DOHH2 (cell line): ENCODE data around the gene GPATCH8.

Experiments used
- H3F3A ChIP-seq: fragments of 200-600 bp; sonication (generic), shearing (Covaris generic); 2 replicates; pipeline ENCODE4 v1.6.0; 2016; ENCODE audit warnings: antibody characterized with exemption, mild to moderate bottlenecking; ENCODE audit not compliant: control insufficient read depth, insufficient read depth
- H3K27ac ChIP-seq: fragments of 200-600 bp; sonication (generic); 2 replicates; pipeline ENCODE4 v1.5.1; 2014; ENCODE audit warnings: low read depth, mild to moderate bottlenecking, low read length, moderate library complexity
- H3K27me3 ChIP-seq: fragments of 200-600 bp; sonication (generic); 2 replicates; pipeline ENCODE4 v1.6.1; 2014; ENCODE audit warnings: mild to moderate bottlenecking, low read length, mixed read lengths; ENCODE audit not compliant: control insufficient read depth
- H3K36me3 ChIP-seq: fragments of 200-600 bp; sonication (generic); 2 replicates; pipeline ENCODE4 v1.6.1; 2014; ENCODE audit warnings: mild to moderate bottlenecking, low read length, moderate library complexity, mixed read lengths; ENCODE audit not compliant: control insufficient read depth
- H3K4me1 ChIP-seq: fragments of 200-600 bp; sonication (generic); 2 replicates; pipeline ENCODE4 v1.6.1; 2014; ENCODE audit warnings: mild to moderate bottlenecking, low read length, mixed read lengths; ENCODE audit not compliant: control insufficient read depth
- H3K4me2 ChIP-seq: fragments of 200-600 bp; sonication (generic); 2 replicates; pipeline ENCODE4 v1.6.0; 2014; ENCODE audit warnings: mild to moderate bottlenecking, low read length, moderate library complexity
- H3K4me3 ChIP-seq: fragments of 200-600 bp; sonication (generic); 2 replicates; pipeline ENCODE4 v1.5.1; 2014; ENCODE audit warnings: mild to moderate bottlenecking, low read length, mixed read lengths
- H3K79me2 ChIP-seq: fragments of 200-600 bp; sonication (generic); 2 replicates; pipeline ENCODE4 v1.6.1; 2014; ENCODE audit warnings: mild to moderate bottlenecking, low read length, mixed read lengths; ENCODE audit not compliant: control insufficient read depth
- H3K9me2 ChIP-seq: fragments of 200-600 bp; sonication (generic); replicated peaks from 2 replicates; pipeline ENCODE4 v1.6.1; 2014; ENCODE audit warnings: mild to moderate bottlenecking, low read length, mixed read lengths; ENCODE audit not compliant: control insufficient read depth
- H3K9me3 ChIP-seq: fragments of 200-600 bp; sonication (generic); 2 replicates; pipeline ENCODE4 v1.6.1; 2014; ENCODE audit warnings: antibody characterized with exemption, low read length, mixed read lengths; ENCODE audit not compliant: control insufficient read depth, insufficient read depth
- H4K20me1 ChIP-seq: fragments of 200-600 bp; sonication (generic); 2 replicates; pipeline ENCODE4 v1.6.0; 2014; ENCODE audit warnings: low read depth, mild to moderate bottlenecking, antibody characterized with exemption, low read length, moderate library complexity; ENCODE audit not compliant: control insufficient read depth, insufficient read depth
- CTCF ChIP-seq: fragments of 200-600 bp; sonication (generic); IDR thresholded peaks from one replicate; pipeline ENCODE4 v1.5.1; 2014; ENCODE audit warnings: antibody characterized with exemption, mild to moderate bottlenecking, low read depth, low read length; ENCODE audit not compliant: poor library complexity, severe bottlenecking
- EZH2phosphoT487 ChIP-seq: fragments of 200-600 bp; sonication (generic); IDR thresholded peaks from 2 replicates; pipeline ENCODE4 v1.6.1; 2017; ENCODE audit warnings: borderline replicate concordance, mild to moderate bottlenecking, antibody characterized with exemption, low read length, moderate library complexity, mixed read lengths

The GPATCH8 gene

GRCh38 chr17:44360144-44360533, 143.1 kb downstream of the GPATCH8 start:
- no peak overlapping the region for H3K4me2 ChIP-seq
- H4K20me1 ChIP-seq: no peaks in the 10 kb centered on the region
- TF ChIP-seq EZH2phosphoT487 (no peak), CTCF (no peak)
- H3K4me3 ChIP-seq: no peak overlapping the region
- H3K9me3 ChIP-seq: no peaks in the 10 kb centered on the region
- peaks cover 54% of the 10 kb centered on the region for H3K4me1 ChIP-seq
- H3F3A ChIP-seq: no peaks in the 10 kb centered on the region
- H3K27ac ChIP-seq: no peak overlapping the region
- no peaks in the 10 kb centered on the region for H3K36me3 ChIP-seq
- H3K27me3 ChIP-seq: peaks cover 32% of the 10 kb centered on the region
- no peaks in the 10 kb centered on the region for H3K9me2 ChIP-seq
- H3K79me2 ChIP-seq: no peaks in the 10 kb centered on the region

DNA sequence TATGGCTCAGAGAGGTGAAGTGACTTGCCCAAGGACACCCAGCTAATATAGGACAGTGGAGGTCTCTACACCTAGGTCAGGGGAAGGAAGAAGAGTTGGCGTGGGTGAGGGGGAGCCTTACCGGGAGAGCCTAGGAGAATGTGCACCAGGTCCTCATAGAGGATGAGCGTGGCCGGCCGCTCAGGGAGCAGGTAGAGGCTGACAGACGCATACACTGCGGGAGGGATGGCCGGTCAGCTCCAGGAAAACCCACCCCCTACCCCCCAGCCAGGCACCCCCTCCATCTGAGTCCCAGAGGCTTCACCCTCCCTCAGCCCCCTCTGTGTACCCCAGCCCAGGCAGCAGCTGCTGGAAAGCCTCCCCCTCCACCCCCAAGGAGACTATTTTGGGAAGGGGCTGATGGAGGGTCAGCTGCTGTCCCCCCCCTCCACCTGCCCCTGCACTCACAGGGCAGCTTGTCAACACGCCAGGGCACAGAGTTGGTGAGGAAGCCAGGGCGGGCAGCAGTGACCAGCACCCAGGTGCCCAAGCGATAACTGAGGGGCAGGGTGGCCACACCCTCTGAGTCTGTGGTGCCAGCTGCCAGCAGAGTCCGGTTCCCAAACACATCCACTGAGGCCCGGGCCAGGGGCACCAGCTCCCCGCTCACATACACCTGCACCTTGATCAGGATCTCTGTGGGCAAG, 143.6 kb downstream of the GPATCH8 start:
- peaks cover 54% of the 10 kb centered on the region for H3K4me1 ChIP-seq
- H3K27ac ChIP-seq: no peak overlapping the region
- peaks cover 29% of the 10 kb centered on the region for H3K27me3 ChIP-seq
- H3K36me3 ChIP-seq: no peaks in the 10 kb centered on the region
- H3K4me3 ChIP-seq: no peak overlapping the region
- TF ChIP-seq EZH2phosphoT487 (no peak), CTCF (no peak)
- H3K4me2 ChIP-seq: peak overlapping the region; percentile 30; the same call in 1 of the 2 replicates
- no peaks in the 10 kb centered on the region for H3K9me2 ChIP-seq
- H4K20me1 ChIP-seq: no peaks in the 10 kb centered on the region
- H3F3A ChIP-seq: no peaks in the 10 kb centered on the region
- H3K79me2 ChIP-seq: no peaks in the 10 kb centered on the region
- H3K9me3 ChIP-seq: no peaks in the 10 kb centered on the region

DNA sequence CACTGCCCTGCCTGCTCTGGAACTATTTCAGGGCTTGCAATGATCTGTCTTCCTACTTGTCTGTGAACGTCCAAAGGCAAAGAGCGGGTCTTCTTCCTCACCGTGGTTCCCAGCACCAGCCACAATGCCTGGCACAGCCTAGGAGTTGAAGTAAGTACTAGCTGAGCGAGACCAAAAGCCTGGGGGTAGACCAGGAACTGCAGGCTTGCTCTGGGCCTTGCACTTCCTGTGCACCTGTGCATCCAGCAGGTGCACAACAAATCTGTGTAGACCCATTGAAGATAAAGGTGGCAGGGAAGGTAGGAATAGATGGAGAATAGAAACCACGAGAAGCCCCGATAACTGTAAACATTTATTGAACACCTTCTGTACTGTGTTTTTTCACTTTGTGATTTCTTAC, 144.2 kb downstream of the GPATCH8 start:
- Histone ChIP-seq H3K9me3 (no peaks in the 10 kb centered on the region), H3K27ac (no peak overlapping the region), H3K27me3 (peaks cover 26% of the 10 kb centered on the region), H3K9me2 (no peaks in the 10 kb centered on the region), H3F3A (no peaks in the 10 kb centered on the region), H3K36me3 (no peaks in the 10 kb centered on the region), H3K79me2 (no peaks in the 10 kb centered on the region), H3K4me1 (peaks cover 52% of the 10 kb centered on the region), H4K20me1 (no peaks in the 10 kb centered on the region), H3K4me2 (peak overlapping the region; percentile 30), H3K4me3 (no peak overlapping the region)
- no peak for TF ChIP-seq CTCF
- TF ChIP-seq EZH2phosphoT487: no peak
